AG10803 (cell line): ENCODE measurements around the gene ABCC6.

Source experiments
- DNase-seq: peaks from one replicate; pipeline ENCODE4 v3.0.0; 2010; ENCODE audit warnings: low read depth
- H3K4me3 ChIP-seq: 2 replicates; pipeline ENCODE4 v1.5.1; 2011; ENCODE audit warnings: mild to moderate bottlenecking, low read length, control low read depth
- TF ChIP-seq, protein P1 (sequence below): conservative IDR thresholded peaks from 2 replicates; pipeline ENCODE4 v1.5.1; 2011; ENCODE audit warnings: mild to moderate bottlenecking, low read length, control low read depth, inconsistent platforms

ABCC6 gene

DNA sequence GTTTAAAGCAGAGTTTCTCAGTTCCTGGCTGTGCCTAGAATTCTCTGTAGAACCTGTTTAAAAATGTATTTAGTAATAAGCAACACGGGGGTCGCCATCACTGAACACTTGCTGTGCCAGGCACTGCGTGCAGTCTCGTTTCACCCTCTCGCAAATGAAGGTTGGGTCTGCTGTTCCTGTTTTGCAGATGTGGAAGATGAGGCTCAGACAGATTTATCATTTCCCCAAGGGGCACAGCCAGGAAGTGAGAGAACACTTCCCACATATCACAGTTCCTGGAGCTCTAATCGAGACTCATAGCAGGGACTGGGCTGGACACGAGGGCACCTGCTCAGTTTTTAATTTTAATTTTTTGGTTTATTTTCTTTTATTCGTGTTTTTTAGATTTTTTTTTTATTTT is 122.7 kb downstream of the ABCC6 start:
- TF ChIP-seq, protein P1, sequence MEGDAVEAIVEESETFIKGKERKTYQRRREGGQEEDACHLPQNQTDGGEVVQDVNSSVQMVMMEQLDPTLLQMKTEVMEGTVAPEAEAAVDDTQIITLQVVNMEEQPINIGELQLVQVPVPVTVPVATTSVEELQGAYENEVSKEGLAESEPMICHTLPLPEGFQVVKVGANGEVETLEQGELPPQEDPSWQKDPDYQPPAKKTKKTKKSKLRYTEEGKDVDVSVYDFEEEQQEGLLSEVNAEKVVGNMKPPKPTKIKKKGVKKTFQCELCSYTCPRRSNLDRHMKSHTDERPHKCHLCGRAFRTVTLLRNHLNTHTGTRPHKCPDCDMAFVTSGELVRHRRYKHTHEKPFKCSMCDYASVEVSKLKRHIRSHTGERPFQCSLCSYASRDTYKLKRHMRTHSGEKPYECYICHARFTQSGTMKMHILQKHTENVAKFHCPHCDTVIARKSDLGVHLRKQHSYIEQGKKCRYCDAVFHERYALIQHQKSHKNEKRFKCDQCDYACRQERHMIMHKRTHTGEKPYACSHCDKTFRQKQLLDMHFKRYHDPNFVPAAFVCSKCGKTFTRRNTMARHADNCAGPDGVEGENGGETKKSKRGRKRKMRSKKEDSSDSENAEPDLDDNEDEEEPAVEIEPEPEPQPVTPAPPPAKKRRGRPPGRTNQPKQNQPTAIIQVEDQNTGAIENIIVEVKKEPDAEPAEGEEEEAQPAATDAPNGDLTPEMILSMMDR = no peak
- H3K4me3 ChIP-seq = no peak overlapping the region
- no peak for DNase-seq

DNA sequence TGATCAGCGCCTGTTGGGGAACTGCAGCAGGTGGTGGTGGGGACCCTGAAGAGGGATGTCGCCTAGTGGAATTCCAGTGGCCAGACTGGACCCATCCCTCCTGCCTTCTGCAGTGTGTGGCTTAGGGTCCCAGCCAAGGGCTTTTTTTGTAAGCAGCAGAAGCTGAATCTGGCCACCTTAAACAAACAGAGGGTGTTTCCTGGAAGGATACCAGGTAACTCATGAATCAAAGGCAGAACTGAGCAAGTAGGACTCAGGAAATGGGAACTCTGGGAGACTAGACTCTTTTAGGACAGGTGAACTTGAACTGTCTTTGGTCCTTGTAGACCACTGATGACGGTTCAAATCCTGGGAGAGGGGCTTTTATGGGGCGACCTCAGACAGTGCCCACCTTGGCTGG is 124.0 kb downstream of the ABCC6 start:
- H3K4me3 ChIP-seq = no peak overlapping the region
- no peak for DNase-seq
- TF ChIP-seq, protein P1 = no peak
